HL-60 (cell line): Measurements from ENCODE around the gene OR5B21.

ENCODE experiments used
- CTCF ChIP-seq: IDR thresholded peaks from one replicate; pipeline ENCODE4 v1.5.1; 2011; ENCODE audit warnings: low read length, control low read depth, inconsistent platforms; ENCODE audit not compliant: insufficient read depth
- GABPA ChIP-seq: IDR thresholded peaks from 2 replicates; pipeline ENCODE4 v1.6.1; 2012; ENCODE audit warnings: low read depth
- POLR2AphosphoS5 ChIP-seq: IDR thresholded peaks from 2 replicates; pipeline ENCODE4 v1.6.1; 2012; ENCODE audit warnings: low read depth

GRCh38 chr11:58508005-58508404, at the start of gene OR5B21:
- TF ChIP-seq CTCF (no peak), POLR2AphosphoS5 (no peak), GABPA (no peak)
